Endothelial cell of hepatic sinusoid (primary cell): ENCODE measurements around the gene ZNF778.

Experiments
- in situ Hi-C: cut with HindIII; loops from 2 replicates; pipeline ENCODE4 v1.10.0; 2017; ENCODE audit warnings: low sequenced_read_pairs

Gene ZNF778

DNA sequence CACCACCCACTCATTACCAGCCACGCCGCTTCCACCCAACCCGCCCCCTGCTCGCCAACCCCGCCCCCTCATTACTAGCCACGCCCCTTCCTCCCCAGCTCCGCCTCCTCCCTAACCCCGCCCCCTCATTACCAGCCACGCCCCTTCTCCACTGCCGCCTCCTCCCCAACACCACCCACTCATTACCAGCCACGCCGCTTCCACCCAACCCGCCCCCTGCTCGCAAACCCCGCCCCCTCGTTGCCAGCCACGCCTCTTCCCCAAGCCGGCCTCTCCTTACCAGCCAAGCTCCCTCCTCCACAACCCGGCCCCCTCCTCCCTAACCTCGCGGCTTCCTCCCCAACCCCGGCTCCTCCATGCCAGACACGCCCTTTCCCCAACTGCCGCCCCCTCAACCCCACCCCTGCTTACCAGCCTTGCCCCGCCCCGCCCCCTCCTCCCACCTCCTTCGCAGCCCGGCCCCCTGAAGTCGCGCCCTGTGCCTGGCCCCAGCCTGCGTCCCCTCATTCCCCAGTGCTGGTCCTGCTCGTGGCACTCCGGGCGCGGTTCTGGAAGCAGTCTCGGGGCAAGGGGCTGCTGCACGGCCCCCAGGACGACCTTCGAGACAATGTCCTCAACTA is 24.4 kb upstream of the ZNF778 start:
- in situ Hi-C loops, result no loop called here

DNA sequence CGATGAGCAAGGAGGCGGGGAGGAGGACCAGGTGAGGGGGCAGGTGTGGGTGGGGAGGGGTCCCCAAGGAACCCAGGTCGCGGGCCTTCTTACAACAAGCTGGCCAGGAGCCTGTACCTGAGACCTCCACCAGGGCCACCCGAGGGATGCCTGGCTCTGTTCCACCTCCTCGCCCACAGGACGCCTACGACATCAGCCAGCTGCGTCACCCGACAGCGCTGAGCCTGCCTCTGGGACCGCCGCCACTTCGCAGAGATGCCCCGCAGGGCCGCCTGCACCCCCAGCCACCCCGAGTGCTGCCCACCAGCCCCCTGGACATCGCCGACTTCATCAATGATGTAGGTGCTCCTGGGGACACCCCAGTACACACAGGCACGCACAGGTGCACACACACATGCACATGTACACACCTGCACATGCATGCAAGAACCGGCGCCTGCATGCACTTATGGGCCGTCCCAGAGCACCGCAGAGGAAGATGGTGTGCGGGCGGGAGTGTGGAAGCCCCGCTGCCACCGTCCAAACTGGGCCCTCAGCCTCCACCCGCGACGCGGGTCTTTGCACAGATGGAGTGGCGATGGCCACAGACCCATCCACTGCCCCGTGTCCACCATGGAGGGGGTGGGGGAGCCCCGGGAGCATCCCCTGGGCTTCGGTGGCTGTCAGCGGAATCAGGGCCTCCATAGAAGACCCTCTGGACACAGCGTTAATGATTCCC is 23.8 kb upstream of the ZNF778 start:
- in situ Hi-C loops, result no loop called here

DNA sequence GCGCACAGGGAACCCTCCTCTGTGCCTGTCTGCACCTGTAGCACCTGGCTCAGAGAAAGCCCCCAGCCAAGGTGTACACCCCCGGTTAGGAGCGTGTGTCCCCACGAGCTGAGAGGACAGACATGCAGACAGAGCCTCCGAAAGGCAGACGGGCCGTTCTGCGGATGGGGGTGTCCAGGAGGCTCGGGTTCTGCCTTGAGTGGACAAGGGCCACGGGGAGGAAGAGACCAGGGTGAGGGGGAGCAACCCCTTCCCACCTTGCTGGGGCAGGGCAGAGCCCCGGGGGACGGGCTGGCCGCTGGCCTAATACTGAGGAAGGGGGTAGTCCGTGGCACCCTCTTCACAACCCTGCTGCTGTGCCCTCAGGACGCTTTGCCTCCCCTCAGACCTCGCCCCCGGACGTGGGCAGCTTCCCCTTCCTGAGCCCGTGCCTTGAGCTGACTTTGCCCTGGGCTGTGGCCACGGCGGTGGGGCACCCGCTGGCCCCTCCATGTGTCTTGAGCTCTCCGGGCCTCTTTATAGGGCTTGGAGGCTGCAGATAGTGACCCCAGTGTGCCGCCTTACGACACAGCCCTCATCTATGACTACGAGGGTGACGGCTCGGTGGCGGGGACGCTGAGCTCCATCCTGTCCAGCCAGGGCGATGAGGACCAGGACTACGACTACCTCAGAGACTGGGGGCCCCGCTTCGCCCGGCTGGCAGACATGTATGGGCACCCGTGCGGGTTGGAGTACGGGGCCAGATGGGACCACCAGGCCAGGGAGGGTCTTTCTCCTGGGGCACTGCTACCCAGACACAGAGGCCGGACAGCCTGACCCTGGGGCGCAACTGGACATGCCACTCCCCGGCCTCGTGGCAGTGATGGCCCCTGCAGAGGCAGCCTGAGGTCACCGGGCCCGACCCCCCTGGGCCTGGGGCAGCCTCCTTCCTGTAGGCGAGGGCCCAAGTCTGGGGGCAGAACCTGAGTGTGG is 22.9 kb upstream of the ZNF778 start:
- in situ Hi-C loops, result no loop called here

DNA sequence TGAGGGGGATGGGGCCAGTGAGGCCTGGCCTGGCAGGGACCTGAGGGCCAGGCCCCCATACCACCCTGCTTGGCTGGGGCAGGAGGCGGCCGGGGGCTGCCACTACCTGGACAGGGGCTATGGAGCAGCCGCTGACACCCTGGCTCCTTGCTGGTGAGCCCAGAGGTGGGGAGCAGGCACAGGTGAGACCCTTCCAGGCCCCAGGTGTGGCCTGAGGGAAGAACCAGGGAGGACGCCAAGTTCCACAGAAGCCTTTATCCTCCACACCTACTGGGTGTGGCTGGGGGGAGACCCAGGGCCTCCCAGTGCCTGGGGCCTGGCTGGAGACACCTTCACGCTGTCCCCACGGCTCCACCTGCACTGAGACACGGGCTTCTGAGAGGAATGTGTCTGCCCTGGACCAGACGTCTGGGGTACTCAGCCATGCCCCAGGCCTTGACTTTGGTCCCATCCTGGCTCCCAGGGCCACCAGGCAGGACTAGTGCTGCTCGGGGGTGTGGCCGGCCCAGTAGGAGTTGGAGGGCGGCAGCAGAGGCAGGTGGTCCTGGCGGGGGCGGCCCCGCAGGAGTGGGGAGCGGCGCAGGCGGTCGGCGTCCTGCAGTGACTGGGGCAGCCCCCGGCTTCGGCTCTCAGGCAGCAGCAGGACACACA is 21.9 kb upstream of the ZNF778 start:
- in situ Hi-C loops, result no loop called here

DNA sequence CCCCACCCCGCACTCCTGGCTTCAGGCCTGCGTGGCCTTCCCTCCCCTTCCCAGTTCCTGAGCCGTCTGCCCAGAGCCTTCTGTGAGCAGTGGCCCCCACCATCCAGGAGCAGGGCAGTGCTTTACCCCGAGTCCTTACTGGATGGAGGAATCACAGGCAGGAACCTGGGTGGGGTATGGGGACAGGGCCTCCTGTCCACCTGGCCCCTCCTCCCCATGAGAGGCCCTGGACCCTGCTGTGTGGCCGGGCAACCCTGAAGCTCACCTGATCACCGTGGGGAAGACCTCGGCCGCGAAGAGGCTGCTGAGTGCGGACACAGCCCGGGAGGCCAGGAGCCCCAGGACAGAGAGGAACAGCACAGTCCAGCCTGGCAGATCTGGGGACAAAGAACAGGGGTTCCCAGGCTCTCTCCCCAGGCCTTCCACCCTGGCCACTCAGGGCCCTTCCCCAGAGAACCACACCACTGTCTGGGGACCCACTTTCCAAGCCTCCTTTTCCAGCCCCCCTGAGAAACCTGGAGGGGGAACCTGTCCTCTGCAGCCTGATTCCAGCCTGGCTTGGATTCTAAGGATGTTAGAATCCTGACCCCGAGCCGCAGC is 20.4 kb upstream of the ZNF778 start:
- in situ Hi-C loops, result no loop called here

DNA sequence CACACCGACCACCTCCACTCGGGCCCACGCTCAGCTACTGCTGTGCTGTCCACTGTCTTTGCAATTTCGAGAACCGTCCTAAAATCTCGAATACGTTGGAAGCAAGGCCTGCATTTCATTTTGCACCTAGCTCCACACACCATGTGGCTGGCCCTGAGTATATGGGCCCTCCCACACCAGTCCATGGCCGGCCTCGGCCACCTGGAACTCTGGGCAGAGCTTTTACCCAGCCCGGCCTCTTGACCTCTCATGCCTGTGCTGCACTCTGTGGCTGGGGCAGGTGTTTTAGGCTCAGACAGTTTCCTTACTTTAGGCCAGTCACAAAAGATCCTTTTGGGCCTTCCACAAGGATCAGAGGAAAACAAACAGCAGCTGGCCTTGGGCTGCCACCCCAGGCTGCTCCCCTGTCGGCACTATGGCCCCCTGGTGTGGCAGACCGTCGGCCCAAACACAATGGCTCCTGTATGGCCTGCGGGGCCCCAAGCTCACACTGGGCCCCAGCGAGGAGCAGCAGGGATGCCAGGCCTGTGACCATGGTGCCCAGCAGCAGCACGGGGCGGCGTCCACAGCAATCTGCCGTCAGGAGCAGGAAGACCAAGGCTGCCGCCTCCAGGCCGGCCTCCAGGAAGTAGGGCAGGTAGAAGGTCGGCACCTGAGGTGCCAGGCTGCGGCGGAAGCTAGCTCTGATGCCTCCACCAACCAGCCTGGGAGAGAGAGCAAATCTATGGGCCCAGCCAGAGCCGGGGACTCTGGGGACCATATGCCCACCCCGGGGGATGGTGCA is 19.7 kb upstream of the ZNF778 start:
- in situ Hi-C loops, result no loop called here

DNA sequence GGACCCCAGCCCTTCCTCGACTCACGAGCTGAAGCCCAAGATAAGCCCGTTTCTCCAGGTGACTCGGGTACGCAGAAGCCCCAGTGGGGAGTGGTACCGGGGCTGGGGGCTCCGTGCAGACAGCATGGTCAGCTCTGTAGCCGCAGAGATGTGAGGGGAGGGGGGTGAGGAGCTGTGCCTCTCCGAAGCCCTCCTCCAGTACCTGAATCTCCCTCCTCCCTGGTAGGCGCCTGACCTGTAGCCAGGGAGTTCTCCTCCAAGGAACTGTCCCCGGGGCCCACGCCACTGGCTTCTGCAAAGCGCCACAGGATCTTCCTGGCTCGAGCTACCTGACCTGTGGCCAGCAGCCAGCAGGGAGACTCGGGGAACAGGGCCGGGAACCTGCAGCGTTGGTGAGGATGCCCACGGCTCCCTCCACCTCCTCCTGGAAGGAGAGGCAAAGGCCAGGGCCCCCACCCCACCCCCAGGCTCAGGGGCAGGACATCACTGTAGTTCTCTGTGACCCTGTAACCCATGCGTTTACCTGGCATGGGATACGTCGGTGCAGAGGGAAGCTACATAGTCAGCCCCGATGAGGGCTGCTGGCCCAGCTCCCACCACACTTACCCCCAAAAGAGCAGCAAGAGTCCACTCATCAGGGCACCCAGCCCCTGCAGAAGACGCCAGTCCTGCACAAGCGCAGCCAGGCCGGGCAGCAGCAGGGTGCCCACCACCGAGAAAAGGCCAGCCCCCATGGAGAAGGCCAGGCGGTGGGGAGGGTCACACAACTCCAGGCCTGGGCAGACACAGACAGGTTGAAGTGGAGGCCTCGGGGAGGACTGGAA is 18.9 kb upstream of the ZNF778 start:
- in situ Hi-C loops, result no loop called here

DNA sequence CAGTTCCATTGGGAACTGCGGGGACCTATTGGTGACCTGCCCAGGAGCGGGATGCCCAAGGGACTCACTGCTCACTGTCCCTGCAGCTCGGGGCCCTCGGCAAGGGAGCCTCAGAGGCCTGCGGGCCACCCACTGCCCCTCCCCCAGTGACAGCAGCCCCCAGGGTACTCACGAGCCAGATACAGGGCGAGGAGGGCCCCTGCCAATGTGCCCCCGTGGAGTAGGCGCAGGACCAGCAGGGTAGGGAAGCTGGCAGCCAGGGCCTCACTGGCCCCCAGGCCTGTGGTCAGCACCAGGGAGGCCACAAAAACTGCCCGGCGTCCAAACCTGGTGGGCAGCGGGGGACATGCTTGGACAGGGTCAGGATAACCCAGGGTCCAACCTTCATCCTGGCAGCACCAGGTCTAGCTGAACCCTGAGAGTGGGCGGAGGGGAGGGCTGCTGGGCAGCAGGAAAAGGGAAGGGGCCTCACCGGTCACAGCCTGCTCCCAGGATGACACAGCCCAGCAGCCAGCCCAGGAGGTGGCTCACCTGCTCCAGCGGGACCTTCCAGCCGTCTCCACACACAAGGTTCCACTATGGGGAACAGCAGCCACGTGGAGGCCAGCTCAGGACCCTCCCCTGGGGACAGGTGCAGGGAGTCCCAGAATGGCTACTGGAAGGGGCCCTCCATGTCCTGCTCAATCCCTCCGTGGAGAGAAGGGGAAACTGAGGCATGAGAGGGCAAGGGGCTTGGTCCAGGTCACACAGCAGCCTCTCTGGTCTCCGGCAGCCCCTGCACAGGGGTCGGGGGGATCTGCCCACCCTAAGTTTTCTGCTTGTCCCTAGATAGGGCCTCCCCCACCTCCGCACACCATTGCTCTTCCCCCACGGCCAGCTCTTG is 18.0 kb upstream of the ZNF778 start:
- in situ Hi-C loops, result loop anchor here (5.0 kb wide), 2 partner anchors 38 to 82 kb away; no protein-coding TSS in a partner anchor

DNA sequence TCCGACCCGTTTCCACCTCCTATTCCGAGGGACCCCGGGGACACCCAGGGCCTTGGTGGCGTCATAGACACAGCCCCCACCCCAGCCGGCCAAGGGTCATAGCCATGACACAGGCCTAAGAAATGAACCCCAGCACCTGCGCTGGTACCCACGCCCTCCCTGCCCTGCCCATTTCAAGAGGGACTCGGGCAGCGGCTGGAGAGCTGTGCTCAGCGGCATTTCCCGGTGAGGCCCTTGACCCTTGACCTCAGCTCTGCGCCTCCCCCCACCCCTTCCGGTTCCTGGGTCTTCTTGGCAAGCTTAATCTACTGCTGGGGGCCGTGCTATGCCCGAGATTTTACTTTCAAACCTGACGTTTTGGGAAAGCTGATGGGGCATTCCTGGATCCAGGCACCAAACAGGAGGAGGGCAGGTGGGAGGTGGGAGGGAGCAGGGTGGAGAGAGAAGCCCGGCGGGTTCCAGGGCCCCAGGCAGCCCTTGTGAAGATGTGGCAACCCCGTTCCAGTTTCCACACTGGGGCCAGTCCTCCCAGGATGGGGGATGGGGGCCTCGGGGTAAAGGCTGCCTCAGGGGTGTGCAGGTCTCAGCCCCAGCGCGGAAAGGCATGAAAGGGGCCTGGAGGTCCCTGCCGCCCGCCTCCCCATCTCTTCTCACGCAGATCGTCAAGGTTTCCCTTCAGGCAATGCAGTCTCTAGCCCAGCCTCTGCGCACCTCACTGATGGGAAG is 17.2 kb upstream of the ZNF778 start, which contains the start of gene SLC22A31:
Gene SLC22A31 (minus strand): TSS at position 414 of the 726 bp plus-strand sequence. CDS start 36 bp downstream, at position 378.
- in situ Hi-C loops, result loop anchor here (5.0 kb wide), 2 partner anchors 37 to 83 kb away; no protein-coding TSS in a partner anchor

DNA sequence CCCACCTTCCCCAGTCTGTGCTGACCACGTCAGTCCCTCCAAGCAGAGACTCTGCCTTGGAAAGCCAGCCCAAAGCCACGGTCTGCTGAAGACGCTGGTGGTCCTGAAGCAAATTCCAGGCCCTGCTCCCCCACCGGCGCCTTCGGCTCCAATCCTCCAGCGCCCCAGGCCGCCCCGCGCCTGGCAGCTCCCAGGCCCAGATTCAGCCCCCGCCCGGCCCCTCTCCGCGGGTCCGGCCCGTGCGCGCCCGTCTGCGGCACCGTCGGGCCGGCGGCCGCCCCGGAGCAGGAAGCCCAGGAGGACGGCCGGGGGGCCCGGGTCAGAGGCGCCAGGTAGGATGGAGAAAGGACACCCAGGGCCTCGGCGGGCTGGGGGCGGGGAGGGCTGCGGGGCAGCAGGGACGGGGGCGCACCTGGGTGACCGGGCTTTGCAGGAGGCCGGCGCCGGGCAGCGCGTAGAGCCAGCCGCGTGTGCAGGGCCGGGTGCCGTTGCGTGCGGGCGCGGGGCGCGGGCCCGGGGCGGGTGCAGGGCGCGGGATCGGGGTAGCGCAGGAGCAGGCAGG is 16.6 kb upstream of the ZNF778 start:
- in situ Hi-C loops, result loop anchor here (5.0 kb wide), 2 partner anchors 36 to 84 kb away; no protein-coding TSS in a partner anchor

DNA sequence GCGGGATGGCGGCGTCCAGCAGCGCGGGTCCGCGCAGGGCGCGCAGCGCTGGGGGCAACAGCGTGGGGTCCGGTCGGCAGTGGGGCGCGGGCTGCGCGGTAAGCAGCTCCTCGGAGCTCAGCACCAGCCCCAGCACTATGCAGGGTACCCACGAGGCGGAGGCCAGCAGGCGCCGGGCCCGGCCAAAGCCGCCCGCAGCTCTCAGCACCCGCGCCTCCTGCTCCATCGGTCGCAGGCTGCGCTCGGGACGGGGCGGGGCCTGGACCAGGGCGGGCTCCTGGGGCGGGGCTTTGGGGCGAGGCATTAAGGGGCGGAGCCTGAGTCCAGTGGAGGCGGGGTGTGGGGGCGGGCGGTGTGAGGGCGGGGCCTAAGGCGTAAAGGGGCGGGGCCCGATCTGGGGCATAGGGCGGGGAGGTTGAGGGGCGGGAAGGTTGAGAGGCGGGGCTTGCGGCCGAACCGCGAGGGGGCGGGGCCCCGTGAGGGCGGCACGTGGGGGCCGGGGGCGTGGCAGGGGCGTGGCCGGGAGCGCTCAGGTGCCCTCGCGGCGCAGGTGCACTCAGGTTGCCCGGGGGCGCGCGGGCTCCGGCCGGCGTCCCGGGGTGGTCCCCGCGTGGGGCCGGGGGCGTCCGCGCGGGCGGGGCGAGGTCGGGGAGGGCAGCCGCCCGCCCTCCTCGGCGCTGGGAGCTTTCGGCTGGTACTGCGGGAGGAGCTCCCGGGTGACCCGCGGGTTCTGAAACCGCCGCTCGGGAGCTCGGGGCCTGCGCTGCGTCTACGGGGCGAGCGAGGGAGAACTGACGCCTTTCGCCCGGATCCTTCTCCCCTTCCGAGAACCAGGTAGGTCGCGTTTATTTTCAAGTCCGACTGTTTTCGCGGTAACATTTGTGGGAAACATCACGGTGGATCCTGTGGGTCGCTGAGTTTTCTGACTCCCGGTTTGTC is 15.8 kb upstream of the ZNF778 start:
- in situ Hi-C loops, result loop anchor here (5.0 kb wide), 2 partner anchors 36 to 84 kb away; no protein-coding TSS in a partner anchor

DNA sequence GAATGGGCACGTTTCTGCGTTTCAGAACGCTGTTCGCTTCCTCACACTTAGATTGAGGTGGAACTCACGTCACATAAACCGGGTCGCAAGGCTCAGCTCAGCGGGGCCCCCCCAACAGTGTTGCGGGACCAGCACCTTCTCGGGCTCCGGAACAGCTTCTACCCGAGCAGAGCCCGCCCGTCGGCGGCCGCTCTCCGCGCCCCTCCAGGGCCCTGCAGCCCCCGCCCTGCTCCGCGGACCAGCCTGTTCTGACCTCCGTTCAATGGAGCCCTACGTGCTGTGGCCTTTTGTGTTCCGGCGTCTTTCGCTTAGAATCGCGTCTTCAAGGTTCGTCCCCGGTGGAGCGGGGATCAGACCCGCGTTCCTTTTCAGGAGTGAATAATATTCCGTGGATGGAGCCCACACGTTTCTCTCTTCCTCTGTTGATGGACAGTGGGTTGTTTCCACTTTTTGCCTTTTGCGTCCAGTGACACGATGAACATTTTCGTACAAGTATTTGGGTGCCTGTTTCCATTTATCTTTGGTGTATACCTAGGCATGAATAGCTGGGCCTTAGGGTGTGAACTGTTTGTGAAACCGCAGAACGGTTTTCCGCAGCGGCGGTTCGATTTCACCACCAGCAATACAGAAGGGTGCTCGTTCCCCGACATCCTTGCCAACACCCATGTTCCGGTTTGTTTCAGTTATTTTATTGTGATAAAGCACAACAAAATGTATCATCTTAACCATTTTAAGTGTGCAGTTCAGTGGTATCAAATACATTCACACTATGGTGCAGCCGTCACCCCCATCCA is 14.9 kb upstream of the ZNF778 start:
- in situ Hi-C loops, result loop anchor here (5.0 kb wide), 2 partner anchors 35 to 85 kb away; no protein-coding TSS in a partner anchor

DNA sequence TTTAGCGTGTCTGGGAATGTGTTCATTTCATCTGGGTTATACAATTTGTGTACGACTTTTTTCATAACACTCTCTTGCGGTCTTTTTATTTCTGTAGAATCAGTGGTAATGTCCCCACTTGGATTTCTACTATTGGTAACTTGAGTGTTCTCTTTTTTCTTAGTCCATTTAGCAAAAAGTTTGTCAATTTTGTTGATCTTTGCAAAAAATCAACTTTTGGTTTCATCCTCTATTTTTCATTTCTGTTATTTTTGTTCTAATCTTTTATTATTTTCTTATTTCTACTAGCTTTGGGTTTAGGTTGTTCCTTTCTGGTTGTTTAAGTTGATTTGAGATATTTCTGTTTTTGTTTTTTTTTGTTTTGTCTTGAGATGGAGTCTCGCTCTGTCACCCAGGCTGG is 9.5 kb upstream of the ZNF778 start:
- in situ Hi-C loops, result no loop called here

DNA sequence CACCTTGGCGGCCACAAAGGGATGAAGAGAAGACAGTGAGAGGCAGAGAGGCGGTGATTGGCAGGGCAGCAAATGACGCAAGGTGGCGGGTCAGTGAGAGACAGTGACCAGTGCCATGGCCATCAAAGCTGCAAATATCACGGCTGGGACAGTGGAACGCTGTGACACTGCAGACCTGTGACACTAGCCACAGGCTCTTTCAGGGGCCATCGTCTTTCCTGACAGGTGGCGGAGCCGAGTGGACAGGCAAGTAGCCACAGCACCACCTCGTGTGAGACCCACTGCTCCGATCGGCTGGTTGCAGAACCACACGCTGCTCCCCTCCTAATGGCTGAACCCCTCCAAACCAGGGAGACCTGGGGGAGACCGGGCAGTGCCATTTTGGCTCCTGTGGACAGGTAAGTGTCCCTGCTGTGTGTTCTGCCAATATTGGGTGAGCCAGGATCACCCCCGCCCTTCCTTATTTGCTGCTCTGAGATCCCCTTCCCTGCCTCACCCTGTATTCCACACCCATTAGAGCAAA is 7.9 kb upstream of the ZNF778 start:
- in situ Hi-C loops, result loop anchor here (10.0 kb wide), 1 partner anchor 425 kb away; the partner anchor contains the start of gene PIEZO1
